ENCODE measurements around the gene TMCC1. TPM values are rescaled to one million over a fixed set of nuclear protein-coding genes. Genes with fewer than 3 reads are reported as not detected.

TMCC1 gene
- total and polyA plus RNA-seq, 11 donors = 9.6 to 38.3 (median 22.6) TPM

DNA sequence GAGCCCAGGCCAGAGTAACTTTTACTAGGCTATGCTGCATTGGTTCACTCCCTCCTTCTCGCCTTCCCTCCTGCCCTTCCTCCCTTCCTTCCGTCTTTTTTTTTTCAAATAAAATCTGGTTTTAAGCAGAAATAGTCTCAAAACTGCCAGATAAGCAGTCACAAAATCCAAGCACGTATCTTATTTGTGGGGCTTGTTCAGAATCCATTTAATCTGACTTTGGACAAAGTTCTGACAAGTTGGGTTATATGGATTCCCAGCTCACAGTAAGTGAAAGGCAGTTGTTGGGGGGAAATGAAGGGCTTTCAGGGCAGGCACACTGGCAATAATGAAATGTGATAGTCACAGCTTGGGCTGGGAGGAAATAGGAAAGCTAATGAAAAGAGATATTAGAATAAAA is 255.0 kb downstream of the TMCC1 start:
- intact Hi-C loops (cut with DNase I) = loop anchor here in 2 of 10 donors (10.0 kb wide), 2 partner anchors 356 to 366 kb away; no protein-coding TSS in a partner anchor
- no peak for DNase-seq
- no peaks in the 10 kb centered on the region for H3K27me3 ChIP-seq
- peaks cover 0 to 8% (median 0%) of the 10 kb centered on the region in 12 donors for H3K9me3 ChIP-seq
- H3K36me3 ChIP-seq = no peaks in the 10 kb centered on the region
- H3K27ac ChIP-seq = no peak overlapping the region
- TF ChIP-seq CTCF (IDR thresholded peaks at IDR 0.05) = no peak
- no peak for TF ChIP-seq POLR2A (IDR thresholded peaks at IDR 0.05)
- ATAC-seq = no peak
- H3K4me1 ChIP-seq = no peaks in the 10 kb centered on the region
- WGBS, 4 donors = 57 to 77% (median 70%) methylated on average over 3 of the region's 3 CpGs
- no peak overlapping the region for H3K4me3 ChIP-seq

- intact Hi-C loops (cut with DNase I) = loop anchor here in 2 of 10 donors (10.0 kb wide), 2 partner anchors 359 to 369 kb away; no protein-coding TSS in a partner anchor
- Histone ChIP-seq H3K27ac (no peak overlapping the region), H3K36me3 (no peaks in the 10 kb centered on the region), H3K27me3 (no peaks in the 10 kb centered on the region), H3K9me3 (peaks cover 0 to 8% (median 0%) of the 10 kb centered on the region in 12 donors), H3K4me1 (no peaks in the 10 kb centered on the region), H3K4me3 (no peak overlapping the region)
- 73 to 91% (median 91%) methylated on average over 3 of the region's 3 CpGs for WGBS, 4 donors
- DNase-seq = no peak
- ATAC-seq = no peak
- TF ChIP-seq CTCF (IDR thresholded peaks at IDR 0.05) (no peak), POLR2A (IDR thresholded peaks at IDR 0.05) (no peak)
These were observed 257.4 kb downstream of the TMCC1 start for GRCh38 chr3:129636082-129636481.

GRCh38 chr3:129635656-129636055 is 257.9 kb downstream of the TMCC1 start:
- Histone ChIP-seq H3K27ac (no peak overlapping the region), H3K4me1 (no peaks in the 10 kb centered on the region), H3K36me3 (no peaks in the 10 kb centered on the region), H3K4me3 (no peak overlapping the region), H3K9me3 (peaks cover 0 to 8% (median 0%) of the 10 kb centered on the region in 12 donors), H3K27me3 (no peaks in the 10 kb centered on the region)
- ATAC-seq (no peak), DNase-seq (no peak)
- no peak for TF ChIP-seq POLR2A (IDR thresholded peaks at IDR 0.05)
- TF ChIP-seq CTCF (IDR thresholded peaks at IDR 0.05) = no peak
- intact Hi-C loops (cut with DNase I) = loop anchor here in 2 of 10 donors (10.0 kb wide), 2 partner anchors 359 to 369 kb away; no protein-coding TSS in a partner anchor
- 90 to 97% (median 95%) methylated on average over 4 of the region's 4 CpGs for WGBS, 4 donors

GRCh38 chr3:129633751-129634481 is 259.6 kb downstream of the TMCC1 start:
- WGBS, 4 donors = 83 to 90% (median 88%) methylated on average over 10 of the region's 10 CpGs
- Histone ChIP-seq H3K27ac (no peak overlapping the region), H3K36me3 (no peaks in the 10 kb centered on the region), H3K4me3 (no peak overlapping the region), H3K9me3 (peaks cover 0 to 8% (median 0%) of the 10 kb centered on the region in 12 donors), H3K4me1 (peaks cover 0 to under 1% (median 0%) of the 10 kb centered on the region in 12 donors), H3K27me3 (no peaks in the 10 kb centered on the region)
- DNase-seq = no peak
- TF ChIP-seq CTCF (IDR thresholded peaks at IDR 0.05) (no peak), POLR2A (IDR thresholded peaks at IDR 0.05) (no peak)
- ATAC-seq = no peak
- intact Hi-C loops (cut with DNase I) = loop anchor here in 5 of 10 donors (5.0 to 10.0 kb wide), 5 partner anchors 193 to 371 kb away; no protein-coding TSS in a partner anchor
